Adipocyte (in vitro differentiated cells): ENCODE results near the gene TRMT1.
"Not testable (repeated sequence)": the region's sequence is repeated elsewhere in the genome, so short reads cannot be mapped to it uniquely, and the experiment has no call there.

ENCODE experiments used
- DNase-seq: peaks from one replicate; pipeline ENCODE4 v3.0.0-alpha.2; 2015; ENCODE audit warnings: low read depth
- H3K27me3 ChIP-seq: replicated peaks from 2 replicates; pipeline ENCODE4 v1.7.0; 2013; ENCODE audit warnings: mild to moderate bottlenecking, low read length, moderate library complexity; ENCODE audit not compliant: control insufficient read depth, insufficient read depth
- H3K36me3 ChIP-seq: 2 replicates; pipeline ENCODE4 v1.7.0; 2013; ENCODE audit warnings: low read length, mild to moderate bottlenecking, moderate library complexity; ENCODE audit not compliant: control insufficient read depth, insufficient read depth, severe bottlenecking
- H3K4me1 ChIP-seq: 2 replicates; pipeline ENCODE4 v1.7.0; 2013; ENCODE audit warnings: mild to moderate bottlenecking, low read length, moderate library complexity; ENCODE audit not compliant: control insufficient read depth, insufficient read depth
- H3K4me3 ChIP-seq: 2 replicates; pipeline ENCODE4 v1.7.0; 2013; ENCODE audit warnings: mild to moderate bottlenecking, low read length, moderate library complexity
- H3K9ac ChIP-seq: 2 replicates; pipeline ENCODE4 v1.7.0; 2013; ENCODE audit warnings: mild to moderate bottlenecking, low read length, moderate library complexity
- H3K9me3 ChIP-seq: 2 replicates; pipeline ENCODE4 v1.7.0; 2013; ENCODE audit warnings: mild to moderate bottlenecking, low read length, moderate library complexity; ENCODE audit not compliant: control insufficient read depth

The TRMT1 gene

DNA sequence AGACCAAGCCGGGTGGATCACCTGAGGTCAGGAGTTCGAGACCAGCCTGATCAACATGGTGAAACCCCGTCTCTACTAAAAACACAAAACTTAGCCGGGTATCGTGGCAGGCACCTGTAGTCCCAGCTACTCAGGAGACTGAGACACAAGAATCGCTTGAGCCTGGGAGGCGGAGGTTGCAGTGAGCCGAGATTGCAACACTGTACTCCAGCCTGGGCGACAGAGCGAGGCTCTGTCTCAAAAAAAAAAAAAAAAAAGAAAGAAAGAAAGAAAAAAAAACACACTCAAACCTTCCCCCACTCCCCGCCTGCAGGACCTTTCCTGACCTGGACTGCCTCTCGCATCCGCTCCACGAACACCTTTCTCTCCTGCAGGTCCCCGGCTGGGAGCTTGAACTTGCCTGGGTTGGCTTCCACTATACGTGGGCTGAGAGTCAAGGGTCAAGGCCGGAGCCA is 32.7 kb upstream of the TRMT1 start:
- not testable (repeated sequence) for DNase-seq
- H3K4me1 ChIP-seq, result peaks cover 16% of the 10 kb centered on the region

DNA sequence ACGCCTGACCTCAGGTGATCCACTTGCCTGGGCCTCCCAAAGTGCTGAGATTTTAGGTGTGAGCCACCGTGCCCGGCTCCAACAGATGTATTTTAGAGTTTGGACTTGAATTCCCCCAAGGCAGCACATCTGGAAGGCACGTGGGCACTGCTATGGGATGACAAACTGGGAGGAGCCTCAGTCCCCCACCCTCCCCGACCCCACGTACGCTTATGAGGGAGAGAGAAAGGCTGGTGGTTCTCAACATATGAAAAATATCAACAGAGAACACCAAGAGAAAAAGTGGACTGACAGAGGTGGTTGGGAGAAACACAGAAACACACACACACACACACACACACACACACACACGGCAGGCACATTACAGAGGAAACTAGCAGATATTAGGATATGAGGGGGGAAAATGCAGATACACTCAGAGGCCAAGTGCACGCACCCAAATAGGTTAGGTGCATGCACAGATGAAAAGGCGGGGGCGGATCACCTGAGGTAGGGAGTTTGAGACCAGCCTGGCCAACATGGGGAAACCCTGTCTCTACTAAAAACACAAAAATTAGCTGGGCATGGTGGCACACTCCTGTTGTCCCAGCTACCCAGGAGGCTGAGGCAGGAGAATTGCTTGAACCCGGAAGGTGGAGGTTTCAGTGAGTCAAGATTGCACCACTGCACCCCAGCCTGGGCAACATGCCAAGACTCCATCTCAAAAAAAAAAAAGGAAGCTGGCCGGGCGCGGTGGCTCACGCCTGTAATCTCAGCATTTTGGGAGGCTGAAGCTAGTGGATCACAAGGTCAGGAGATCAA is 30.4 kb upstream of the TRMT1 start:
- no peaks in the 10 kb centered on the region for H3K9me3 ChIP-seq
- DNase-seq, result no peak
- peaks cover 24% of the 10 kb centered on the region for H3K4me1 ChIP-seq
- H3K4me3 ChIP-seq, result no peak overlapping the region
- H3K36me3 ChIP-seq, result peaks cover 10% of the 10 kb centered on the region
- no peak overlapping the region for H3K9ac ChIP-seq
- H3K27me3 ChIP-seq, result no peaks in the 10 kb centered on the region

More for the DNA sequence above, 32.7 kb upstream of the TRMT1 start:
- H3K27me3 ChIP-seq, H3K36me3 ChIP-seq, H3K9me3 ChIP-seq: not testable (repeated sequence)
- H3K9ac ChIP-seq, result peak overlapping the region; percentile 100
- peak overlapping the region; percentile 100 for H3K4me3 ChIP-seq

DNA sequence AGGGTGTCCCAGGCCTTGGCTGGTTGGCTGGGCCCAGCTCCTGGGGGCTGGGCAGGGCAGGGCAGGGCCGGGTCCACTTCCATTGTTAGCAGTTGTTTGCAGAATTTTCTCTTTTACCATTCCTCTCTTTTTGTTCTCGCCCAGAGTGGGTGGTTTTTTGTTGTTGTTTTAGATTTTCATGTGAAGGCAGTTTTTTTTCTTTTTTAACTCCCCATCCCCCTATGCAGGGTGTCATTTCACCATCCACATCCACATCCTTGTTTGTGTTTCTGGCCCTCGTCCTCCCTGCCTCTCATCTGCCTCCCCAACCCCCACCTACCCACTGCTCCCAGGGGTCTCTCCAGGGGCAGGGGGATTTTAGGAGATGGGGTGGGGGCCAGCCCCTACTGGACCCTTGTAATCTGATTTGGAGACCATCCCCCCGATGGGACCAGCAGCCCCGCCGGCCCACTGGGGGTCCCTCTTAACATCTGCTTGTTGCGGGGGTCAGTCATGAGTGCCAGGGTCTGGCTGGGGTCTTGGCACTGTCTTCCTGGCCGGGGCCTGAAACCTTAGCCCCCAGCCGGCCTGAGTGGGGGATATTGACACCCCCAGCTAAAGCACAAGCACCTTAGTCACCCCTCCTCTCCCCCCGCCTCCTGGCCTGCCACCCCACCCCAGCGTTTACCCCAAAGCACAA is 23.2 kb upstream of the TRMT1 start:
- H3K36me3 ChIP-seq, result peaks cover 51% of the 10 kb centered on the region
- H3K27me3 ChIP-seq, result no peaks in the 10 kb centered on the region
- H3K9me3 ChIP-seq, result no peaks in the 10 kb centered on the region
- no peak for DNase-seq
- peaks cover 13% of the 10 kb centered on the region for H3K4me1 ChIP-seq
- H3K9ac ChIP-seq, result no peak overlapping the region
- H3K4me3 ChIP-seq, result no peak overlapping the region

DNA sequence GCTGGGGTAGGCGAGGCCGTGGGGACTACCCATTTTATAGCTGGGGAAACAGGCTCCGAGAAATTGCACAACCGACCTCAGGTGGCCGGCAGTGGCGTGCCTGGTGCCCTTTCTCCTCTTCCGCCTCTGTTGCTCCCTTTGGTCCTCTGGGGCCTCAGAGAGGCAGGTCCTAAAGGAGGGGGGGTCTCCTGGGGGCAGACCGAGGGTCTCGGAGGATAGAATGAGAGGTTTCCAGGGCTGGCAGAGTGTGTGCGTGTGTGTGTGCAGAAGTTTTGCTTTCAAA is 22.3 kb upstream of the TRMT1 start:
- Histone ChIP-seq H3K27me3 (no peaks in the 10 kb centered on the region), H3K4me3 (no peak overlapping the region), H3K4me1 (peaks cover 14% of the 10 kb centered on the region), H3K9ac (no peak overlapping the region), H3K36me3 (peaks cover 44% of the 10 kb centered on the region), H3K9me3 (no peaks in the 10 kb centered on the region)
- no peak for DNase-seq

DNA sequence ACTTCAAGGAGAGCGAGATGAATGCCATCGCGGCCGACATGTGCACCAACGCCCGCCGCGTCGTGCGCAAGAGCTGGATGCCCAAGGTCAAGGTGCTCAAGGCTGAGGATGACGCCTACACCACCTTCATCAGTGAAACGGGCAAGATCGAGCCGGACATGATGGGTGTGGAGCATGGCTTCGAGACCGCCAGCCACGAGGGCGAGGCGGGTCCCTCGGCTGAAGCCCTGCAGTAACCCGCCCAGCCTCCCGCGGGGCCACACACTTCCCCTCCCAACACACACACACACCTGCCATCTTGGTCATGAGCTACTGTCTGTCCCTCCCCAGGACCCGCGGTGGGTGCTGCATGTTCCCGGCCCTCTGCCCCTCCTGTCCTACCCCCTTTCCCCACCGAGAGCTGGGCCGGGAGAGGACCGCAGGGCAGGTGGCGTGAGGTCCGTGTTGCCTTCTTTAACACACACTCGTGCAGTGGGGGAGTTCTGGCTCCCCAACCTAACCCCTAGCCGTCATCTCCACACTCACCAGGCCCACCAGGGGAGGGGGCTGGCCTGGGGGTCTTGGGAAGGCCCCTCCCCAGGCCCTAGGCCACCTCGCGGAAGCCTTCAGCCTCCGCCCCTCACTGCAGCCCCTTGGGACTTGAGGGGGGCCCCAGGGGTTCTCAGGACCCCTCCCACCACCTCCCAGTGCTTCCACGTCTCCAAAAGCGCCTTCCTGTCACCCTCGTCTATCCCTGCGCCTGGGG is 21.8 kb upstream of the TRMT1 start:
- Histone ChIP-seq H3K36me3 (peaks cover 44% of the 10 kb centered on the region), H3K9ac (no peak overlapping the region), H3K4me3 (no peak overlapping the region), H3K27me3 (no peaks in the 10 kb centered on the region), H3K9me3 (no peaks in the 10 kb centered on the region), H3K4me1 (peaks cover 8% of the 10 kb centered on the region)
- DNase-seq, result no peak

DNA sequence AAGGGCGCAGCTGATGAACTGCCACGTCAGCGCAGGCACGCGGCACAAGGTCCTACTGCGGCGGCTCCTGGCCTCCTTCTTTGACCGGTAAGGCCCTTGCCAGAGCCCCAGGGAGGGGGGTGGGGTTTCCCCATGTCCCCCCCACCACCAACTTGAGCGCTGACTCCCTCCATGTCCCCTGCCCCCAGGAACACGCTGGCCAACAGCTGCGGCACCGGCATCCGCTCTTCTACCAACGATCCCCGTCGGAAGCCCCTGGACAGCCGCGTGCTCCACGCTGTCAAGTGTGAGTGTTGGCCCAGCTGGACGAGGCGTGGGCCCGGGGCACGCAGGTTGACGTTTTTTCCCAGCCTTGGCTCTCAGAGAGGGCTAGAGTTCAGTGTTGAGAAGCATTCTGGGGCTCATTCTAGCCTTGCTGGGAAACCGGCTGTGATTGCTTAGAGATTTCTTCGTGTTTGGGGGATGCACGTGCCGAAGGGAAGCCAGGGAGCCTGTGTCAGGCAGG is 20.8 kb upstream of the TRMT1 start:
- Histone ChIP-seq H3K4me3 (no peak overlapping the region), H3K9me3 (no peaks in the 10 kb centered on the region), H3K27me3 (no peaks in the 10 kb centered on the region), H3K4me1 (peaks cover 9% of the 10 kb centered on the region), H3K9ac (no peak overlapping the region), H3K36me3 (peaks cover 44% of the 10 kb centered on the region)
- DNase-seq, result no peak

DNA sequence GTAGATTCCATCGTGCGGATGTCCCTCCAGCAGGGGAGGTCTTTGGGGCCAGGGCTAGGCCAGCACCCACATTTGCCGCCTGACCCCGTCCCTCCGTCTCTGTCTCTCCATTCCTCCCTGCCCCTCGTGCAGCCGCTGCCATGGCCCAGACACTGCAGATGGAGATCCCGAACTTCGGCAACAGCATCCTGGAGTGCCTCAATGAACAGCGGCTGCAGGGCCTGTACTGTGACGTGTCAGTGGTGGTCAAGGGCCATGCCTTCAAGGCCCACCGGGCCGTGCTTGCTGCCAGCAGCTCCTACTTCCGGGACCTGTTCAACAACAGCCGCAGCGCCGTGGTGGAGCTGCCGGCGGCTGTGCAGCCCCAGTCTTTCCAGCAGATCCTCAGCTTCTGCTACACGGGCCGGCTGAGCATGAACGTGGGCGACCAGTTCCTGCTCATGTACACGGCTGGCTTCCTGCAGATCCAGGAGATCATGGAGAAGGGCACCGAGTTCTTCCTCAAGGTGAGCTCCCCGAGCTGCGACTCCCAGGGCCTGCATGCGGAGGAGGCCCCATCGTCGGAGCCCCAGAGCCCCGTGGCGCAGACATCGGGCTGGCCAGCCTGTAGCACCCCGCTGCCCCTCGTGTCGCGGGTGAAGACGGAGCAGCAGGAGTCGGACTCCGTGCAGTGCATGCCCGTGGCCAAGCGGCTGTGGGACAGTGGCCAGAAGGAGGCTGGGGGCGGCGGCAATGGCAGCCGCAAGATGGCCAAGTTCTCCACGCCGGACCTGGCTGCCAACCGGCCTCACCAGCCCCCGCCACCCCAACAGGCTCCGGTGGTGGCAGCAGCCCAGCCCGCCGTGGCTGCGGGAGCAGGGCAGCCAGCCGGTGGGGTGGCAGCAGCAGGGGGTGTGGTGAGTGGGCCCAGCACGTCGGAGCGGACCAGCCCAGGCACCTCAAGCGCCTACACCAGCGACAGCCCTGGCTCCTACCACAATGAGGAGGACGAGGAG is 18.8 kb upstream of the TRMT1 start:
- H3K9me3 ChIP-seq, result no peaks in the 10 kb centered on the region
- no peak overlapping the region for H3K4me3 ChIP-seq
- peaks cover 9% of the 10 kb centered on the region for H3K4me1 ChIP-seq
- no peaks in the 10 kb centered on the region for H3K27me3 ChIP-seq
- no peak overlapping the region for H3K9ac ChIP-seq
- no peak for DNase-seq
- peaks cover 44% of the 10 kb centered on the region for H3K36me3 ChIP-seq

DNA sequence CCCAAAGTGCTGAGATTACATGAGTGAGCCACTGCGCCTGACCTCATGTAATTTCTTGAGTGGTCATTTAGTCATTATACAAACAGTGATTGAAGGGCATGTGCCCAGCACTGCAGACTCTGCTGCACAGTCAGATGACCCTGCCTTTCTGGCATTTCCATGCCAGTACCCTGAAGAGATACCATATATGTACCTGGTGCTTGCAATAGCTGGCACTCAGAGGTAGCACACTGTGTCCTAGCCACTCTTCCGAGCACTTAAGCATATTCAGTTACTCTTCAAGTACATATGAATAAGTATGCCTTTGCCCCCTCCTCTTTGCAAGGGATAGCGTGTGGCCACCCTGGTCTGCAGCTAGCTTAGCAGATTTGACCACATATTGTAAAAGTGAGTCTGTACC is 18.1 kb upstream of the TRMT1 start:
- Histone ChIP-seq H3K9me3 (no peaks in the 10 kb centered on the region), H3K36me3 (peaks cover 44% of the 10 kb centered on the region), H3K9ac (no peak overlapping the region), H3K4me3 (no peak overlapping the region), H3K4me1 (peaks cover 9% of the 10 kb centered on the region), H3K27me3 (no peaks in the 10 kb centered on the region)
- DNase-seq, result no peak

DNA sequence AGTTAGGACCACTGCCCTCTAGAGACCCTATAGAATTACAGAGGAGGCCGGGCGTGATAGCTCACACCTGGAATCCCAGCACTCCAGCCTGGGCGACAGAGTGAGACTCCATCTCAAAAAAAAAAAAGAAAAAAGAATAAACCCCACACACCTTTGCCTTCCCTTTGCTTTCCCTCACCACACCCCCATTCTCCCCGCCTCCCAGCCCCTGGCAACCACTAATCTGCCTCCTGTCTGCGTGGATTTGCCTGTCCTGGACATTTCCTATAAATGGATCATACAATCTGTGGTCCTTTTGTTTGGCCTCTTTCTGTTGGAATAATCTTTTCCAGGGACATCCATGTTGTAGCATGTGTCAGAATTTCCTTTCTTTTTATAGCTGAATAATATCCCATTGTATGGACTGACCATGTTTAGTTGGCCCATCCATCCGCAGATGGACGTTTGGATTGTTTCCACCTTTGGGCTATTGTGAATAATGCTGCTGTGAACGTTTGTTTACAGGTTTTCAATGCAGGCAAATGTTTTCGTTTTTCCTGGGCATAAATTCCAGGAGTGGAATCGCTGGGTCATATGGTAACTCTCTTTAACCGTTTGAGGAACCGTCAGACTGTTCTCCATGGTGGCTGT is 16.8 kb upstream of the TRMT1 start:
- no peak for DNase-seq
- peaks cover 37% of the 10 kb centered on the region for H3K36me3 ChIP-seq
- no peak overlapping the region for H3K9ac ChIP-seq
- peaks cover 9% of the 10 kb centered on the region for H3K4me1 ChIP-seq
- H3K9me3 ChIP-seq, result no peaks in the 10 kb centered on the region
- H3K4me3 ChIP-seq, result no peak overlapping the region
- no peaks in the 10 kb centered on the region for H3K27me3 ChIP-seq

DNA sequence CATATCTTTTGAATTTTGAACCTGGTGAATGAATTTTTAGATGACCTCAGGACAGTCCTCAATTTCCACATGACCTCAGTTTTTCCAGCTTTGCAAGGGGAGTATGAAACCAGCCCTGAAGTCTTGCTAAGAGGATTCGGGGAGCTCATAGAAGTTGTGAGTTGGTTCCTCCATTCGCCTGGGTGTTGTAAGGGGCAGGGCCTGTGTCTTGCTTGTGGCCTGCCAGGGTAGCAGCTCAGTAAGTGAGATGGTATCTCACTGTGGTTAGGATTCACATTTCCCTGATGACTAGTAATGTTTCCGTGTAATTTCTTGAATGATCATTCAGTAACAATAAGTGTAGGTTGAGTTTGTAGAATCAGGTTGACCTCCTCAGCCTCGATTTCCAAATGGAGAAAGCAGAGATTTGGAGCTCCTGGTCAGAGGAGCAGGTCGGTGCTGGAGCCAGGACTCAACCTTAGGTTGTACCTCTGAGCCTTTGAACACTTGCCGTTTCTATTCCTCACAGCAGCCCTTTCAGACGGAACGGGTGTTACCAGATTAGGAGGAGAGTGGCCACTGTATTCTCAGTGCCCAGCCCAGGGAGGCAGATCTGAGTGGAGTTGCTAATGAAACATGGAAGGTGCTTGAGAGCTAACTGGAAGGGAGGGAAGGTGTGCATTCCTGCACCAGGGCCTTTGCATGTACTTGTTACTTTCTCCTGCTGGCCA is 16.1 kb upstream of the TRMT1 start:
- H3K9me3 ChIP-seq, result no peaks in the 10 kb centered on the region
- H3K36me3 ChIP-seq, result peaks cover 30% of the 10 kb centered on the region
- DNase-seq, result peak; percentile 66
- no peak overlapping the region for H3K4me3 ChIP-seq
- H3K9ac ChIP-seq, result no peak overlapping the region
- peaks cover 9% of the 10 kb centered on the region for H3K4me1 ChIP-seq
- no peaks in the 10 kb centered on the region for H3K27me3 ChIP-seq
